Fibroblast of skin of right quadriceps (primary cell): ENCODE measurements around the gene SLC66A1.

Experiments
- DNase-seq: peaks from one replicate; pipeline ENCODE4 v3.0.0-alpha.2; 2013

Gene SLC66A1

GRCh38 chr1:19366599-19367536 lies 54.7 kb downstream of the SLC66A1 start:
- no peak for DNase-seq

- DNase-seq, result no peak
Observed at GRCh38 chr1:19367584-19368041, 55.5 kb downstream of the SLC66A1 start.

- no peak for DNase-seq
Observed at GRCh38 chr1:19368050-19368449, 55.9 kb downstream of the SLC66A1 start.

GRCh38 chr1:19368964-19369363 lies 56.8 kb downstream of the SLC66A1 start:
- DNase-seq, result no peak

- no peak for DNase-seq
Observed at GRCh38 chr1:19369396-19370090, 57.4 kb downstream of the SLC66A1 start.

- no peak for DNase-seq
Observed at GRCh38 chr1:19370453-19371170, 58.5 kb downstream of the SLC66A1 start.

GRCh38 chr1:19371226-19372135 lies 59.4 kb downstream of the SLC66A1 start:
- DNase-seq, result no peak

- DNase-seq, result no peak
Observed at GRCh38 chr1:19372136-19372514, 60.0 kb downstream of the SLC66A1 start.

- DNase-seq, result peak; percentile 16
Observed at GRCh38 chr1:19372602-19373001, 60.5 kb downstream of the SLC66A1 start.

GRCh38 chr1:19373211-19374082 lies 61.3 kb downstream of the SLC66A1 start:
- peak; percentile 8 for DNase-seq

- no peak for DNase-seq
Observed at GRCh38 chr1:19374083-19374801, 62.1 kb downstream of the SLC66A1 start.

GRCh38 chr1:19374926-19375325 lies 62.8 kb downstream of the SLC66A1 start:
- no peak for DNase-seq

GRCh38 chr1:19375631-19376400 lies 63.7 kb downstream of the SLC66A1 start:
- DNase-seq, result no peak

GRCh38 chr1:19376428-19377372 lies 64.6 kb downstream of the SLC66A1 start:
- no peak for DNase-seq

GRCh38 chr1:19377812-19378718 lies 65.9 kb downstream of the SLC66A1 start:
- DNase-seq, result no peak
